ENCODE measurements around the gene DBT. TPM values are rescaled to one million over a fixed set of nuclear protein-coding genes. Genes with fewer than 3 reads are reported as not detected.

Gene DBT
- polyA plus RNA-seq, 1 of the 3 experiments (the other 2 are of a cell fraction): 2.0 TPM

- TF ChIP-seq USF1 (IDR thresholded peaks at IDR 0.05; ENCODE audit: borderline replicate concordance, low read depth) (no peak), POLR2AphosphoS5 (IDR thresholded peaks at IDR 0.05; ENCODE audit: low read depth, low read length) (no peak)
Observed at GRCh38 chr1:100296140-100296539, 46.5 kb upstream of the DBT start (continued).

- no peak for DNase-seq
- Histone ChIP-seq H3K4me1 (ENCODE audit: control insufficient read depth in 1 of 2, insufficient read depth in 2 of 2, low read depth in 1 of 2, low read length in 1 of 2) (no peaks in the 10 kb centered on the region), H3K36me3 (replicated peaks in 1 of 2; ENCODE audit: control insufficient read depth in 1 of 2, insufficient read depth in 2 of 2, low read length in 1 of 2) (peaks cover 30 to 43% of the 10 kb centered on the region in 2 experiments), H3K79me2 (ENCODE audit: insufficient read depth) (no peaks in the 10 kb centered on the region; the same call in 1 of the 2 replicates), H3F3A (replicated peaks; ENCODE audit: insufficient read depth) (peaks cover 16% of the 10 kb centered on the region), H3K9ac (no peak overlapping the region), H3K27me3 (ENCODE audit: insufficient read depth) (no peaks in the 10 kb centered on the region), H3K4me3 (ENCODE audit: low read depth in 2 of 2, low read length in 1 of 2) (no peak overlapping the region), H3K9me3 (no peaks in the 10 kb centered on the region), H4K20me1 (ENCODE audit: insufficient read depth) (no peaks in the 10 kb centered on the region), H3K4me2 (no peak overlapping the region), H3K27ac (ENCODE audit: low read depth in 2 of 2, low read length in 1 of 2) (no peak overlapping the region), H3K9me2 (no peaks in the 10 kb centered on the region), H2AFZ (ENCODE audit: low read depth) (no peak overlapping the region)
- TF ChIP-seq PBX3 (IDR thresholded peaks at IDR 0.05) (no peak), RCOR1 (IDR thresholded peaks at IDR 0.05; ENCODE audit: low read length) (no peak), RXRA (IDR thresholded peaks at IDR 0.05; ENCODE audit: borderline replicate concordance, low read depth) (no peak), MAX (IDR thresholded peaks at IDR 0.05; ENCODE audit: low read depth) (no peak), FOXJ3 (CRISPR knock-in tag; IDR thresholded peaks at IDR 0.05) (no peak), CHD2 (IDR thresholded peaks at IDR 0.05; ENCODE audit: low read length, partially characterized antibody) (no peak), EP300 (IDR thresholded peaks at IDR 0.05; ENCODE audit: borderline replicate concordance in 1 of 2, low read depth in 1 of 2, low read length in 1 of 2) (no peak), NFIC (IDR thresholded peaks at IDR 0.05; ENCODE audit: borderline replicate concordance) (no peak), JUND (IDR thresholded peaks at IDR 0.05) (no peak), ELF1 (IDR thresholded peaks at IDR 0.05) (no peak), NRF1 (IDR thresholded peaks at IDR 0.05; ENCODE audit: low read depth, low read length) (no peak)
- 76% methylated on average over 1 of the region's 1 CpG for WGBS (ENCODE audit: low lambda C conversion rate)
- ChIA-PET CTCF (no interaction called here), POLR2A (no interaction called here)
Observed at GRCh38 chr1:100292711-100293110, 43.1 kb upstream of the DBT start.

GRCh38 chr1:100290291-100290690 lies 40.7 kb upstream of the DBT start:
- H4K20me1 ChIP-seq (ENCODE audit: insufficient read depth): no peaks in the 10 kb centered on the region
- peaks cover 16% of the 10 kb centered on the region for H3F3A ChIP-seq (replicated peaks; ENCODE audit: insufficient read depth)
- no peak overlapping the region for H3K4me3 ChIP-seq (ENCODE audit: low read depth in 2 of 2, low read length in 1 of 2)
- ChIA-PET POLR2A (interaction anchor here (0.8 kb wide), 1 partner anchor 1118 kb away, joined by 3 read pairs; no protein-coding TSS in a partner anchor), CTCF (interaction anchor here (0.6 to 0.7 kb wide), 2 partner anchors 9 to 127 kb away, joined by 3 read pairs; no protein-coding TSS in a partner anchor)
- DNase-seq: no peak
- 88% methylated on average over 2 of the region's 2 CpGs for WGBS (ENCODE audit: low lambda C conversion rate)
- no peaks in the 10 kb centered on the region for H3K4me1 ChIP-seq (ENCODE audit: control insufficient read depth in 1 of 2, insufficient read depth in 2 of 2, low read depth in 1 of 2, low read length in 1 of 2)
- no peak overlapping the region for H3K4me2 ChIP-seq
- H3K9me3 ChIP-seq: no peaks in the 10 kb centered on the region
- no peaks in the 10 kb centered on the region for H3K27me3 ChIP-seq (ENCODE audit: insufficient read depth)
- H3K9me2 ChIP-seq: no peaks in the 10 kb centered on the region
- no peak overlapping the region for H3K9ac ChIP-seq
- no peaks in the 10 kb centered on the region; the same call in 1 of the 2 replicates for H3K79me2 ChIP-seq (ENCODE audit: insufficient read depth)
- peaks cover 50 to 65% of the 10 kb centered on the region in 2 experiments for H3K36me3 ChIP-seq (replicated peaks in 1 of 2; ENCODE audit: control insufficient read depth in 1 of 2, insufficient read depth in 2 of 2, low read length in 1 of 2)
- no peak overlapping the region for H2AFZ ChIP-seq (ENCODE audit: low read depth)
- H3K27ac ChIP-seq (ENCODE audit: low read depth in 2 of 2, low read length in 1 of 2): no peak overlapping the region
- no peak for TF ChIP-seq IRF3 (IDR thresholded peaks at IDR 0.05; ENCODE audit: low read depth, low read length)
- TF ChIP-seq FOXM1 (IDR thresholded peaks at IDR 0.05; ENCODE audit: low read depth): no peak
- no peak for TF ChIP-seq GABPA (IDR thresholded peaks at IDR 0.05; ENCODE audit: low read depth)
- no peak for TF ChIP-seq ZBTB33 (IDR thresholded peaks at IDR 0.05; ENCODE audit: borderline replicate concordance, low read depth)
- no peak for TF ChIP-seq RFX5 (IDR thresholded peaks at IDR 0.05; ENCODE audit: low read length)
- TF ChIP-seq USF2 (IDR thresholded peaks at IDR 0.05; ENCODE audit: borderline replicate concordance, low read depth, low read length): no peak
- no peak for TF ChIP-seq FOXJ3 (CRISPR knock-in tag; IDR thresholded peaks at IDR 0.05)
- no peak for TF ChIP-seq JUND (IDR thresholded peaks at IDR 0.05)
- TF ChIP-seq GATA2 (CRISPR knock-in tag; IDR thresholded peaks at IDR 0.05): no peak
- no peak for TF ChIP-seq USF1 (IDR thresholded peaks at IDR 0.05; ENCODE audit: borderline replicate concordance, low read depth)
- TF ChIP-seq TCF12 (IDR thresholded peaks at IDR 0.05): no peak

Data from SK-N-SH (cell line).